ENCODE results near the gene BTD.
"Not testable (repeated sequence)": the region's sequence is repeated elsewhere in the genome, so short reads cannot be mapped to it uniquely, and the experiment has no call there.

Gene BTD

GRCh38 chr3:15601399-15602145 is at the start of gene BTD, which contains the start of gene HACL1:
BTD (plus strand) TSS chr3:15601745; CDS start chr3:15635440, 33,695 bp downstream.
HACL1 (minus strand) TSS chr3:15601569; CDS start chr3:15601463, 106 bp downstream.
- DNase-seq, result no peak

- DNase-seq, result no peak
Observed at GRCh38 chr3:15551902-15552301, 49.6 kb upstream of the BTD start.

- DNase-seq, result no peak
Observed at GRCh38 chr3:15553749-15554148, 47.8 kb upstream of the BTD start.

- DNase-seq, result no peak
Observed at GRCh38 chr3:15556512-15556911, 45.0 kb upstream of the BTD start.

- peak; percentile 43 for DNase-seq
Observed at GRCh38 chr3:15557511-15557946, 44.0 kb upstream of the BTD start.

- no peak for DNase-seq
Observed at GRCh38 chr3:15558581-15558980, 43.0 kb upstream of the BTD start.

- DNase-seq, result no peak
Observed at GRCh38 chr3:15562560-15562959, 39.0 kb upstream of the BTD start.

- no peak for DNase-seq
Observed at GRCh38 chr3:15563190-15563589, 38.4 kb upstream of the BTD start.

- DNase-seq, result peak; percentile 13
Observed at GRCh38 chr3:15572138-15572537, 29.4 kb upstream of the BTD start.

GRCh38 chr3:15575446-15575845 is 26.1 kb upstream of the BTD start:
- no peak for DNase-seq

- DNase-seq, result no peak
Observed at GRCh38 chr3:15576475-15576874, 25.1 kb upstream of the BTD start.

GRCh38 chr3:15578289-15578867 is 23.2 kb upstream of the BTD start:
- no peak for DNase-seq

- no peak for DNase-seq
Observed at GRCh38 chr3:15579051-15579450, 22.5 kb upstream of the BTD start.

GRCh38 chr3:15581471-15582394 is 19.8 kb upstream of the BTD start:
- no peak for DNase-seq

GRCh38 chr3:15585111-15585845 is 16.3 kb upstream of the BTD start:
- no peak for DNase-seq

GRCh38 chr3:15591242-15591641 is 10.3 kb upstream of the BTD start:
- DNase-seq, result no peak

GRCh38 chr3:15591928-15592327 is 9.6 kb upstream of the BTD start:
- no peak for DNase-seq

- no peak for DNase-seq
Observed at GRCh38 chr3:15592968-15593367, 8.6 kb upstream of the BTD start.

- no peak for DNase-seq
Observed at GRCh38 chr3:15595955-15596354, 5.6 kb upstream of the BTD start.

- DNase-seq, result no peak
Observed at GRCh38 chr3:15601046-15601398, 523 bp upstream of the BTD start.

GRCh38 chr3:15602146-15602536 is 596 bp downstream of the BTD start:
- DNase-seq, result no peak

- not testable (repeated sequence) for DNase-seq
Observed at GRCh38 chr3:15602816-15603215, 1.3 kb downstream of the BTD start.

- not testable (repeated sequence) for DNase-seq
Observed at GRCh38 chr3:15604584-15604983, 3.0 kb downstream of the BTD start.
